HG03280 (cell line): ENCODE results near the gene NLGN1.

ENCODE experiments used
- ATAC-seq: cut with Tn5 transposase; IDR thresholded peaks from one replicate; pipeline ENCODE4 v1.9.1; 2021; ENCODE audit warnings: mild to moderate bottlenecking, moderate library complexity; ENCODE audit not compliant: unreplicated experiment

Gene NLGN1

DNA sequence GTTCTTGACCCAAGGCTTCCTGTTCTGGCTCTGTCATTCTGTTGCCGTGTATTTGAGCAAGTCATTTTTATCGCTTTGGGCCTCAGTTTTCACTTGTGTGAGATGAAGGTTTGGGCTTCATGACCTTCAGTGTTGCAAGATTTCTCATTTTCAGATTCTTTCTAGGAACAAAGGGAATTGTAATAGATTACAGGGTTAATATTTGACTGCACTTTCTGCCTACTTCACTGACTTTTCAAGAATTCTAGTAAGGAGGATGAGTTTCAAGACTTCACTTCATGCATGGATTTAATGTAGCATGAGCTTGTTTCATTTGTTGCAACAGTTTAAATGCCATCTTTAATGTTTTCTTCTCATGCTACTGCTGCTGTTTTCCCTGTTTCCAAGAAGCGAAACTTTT lies 226.5 kb downstream of the NLGN1 start:
- ATAC-seq, result no peak

- no peak for ATAC-seq
Observed at GRCh38 chr3:173630849-173631248, 233.3 kb downstream of the NLGN1 start.

DNA sequence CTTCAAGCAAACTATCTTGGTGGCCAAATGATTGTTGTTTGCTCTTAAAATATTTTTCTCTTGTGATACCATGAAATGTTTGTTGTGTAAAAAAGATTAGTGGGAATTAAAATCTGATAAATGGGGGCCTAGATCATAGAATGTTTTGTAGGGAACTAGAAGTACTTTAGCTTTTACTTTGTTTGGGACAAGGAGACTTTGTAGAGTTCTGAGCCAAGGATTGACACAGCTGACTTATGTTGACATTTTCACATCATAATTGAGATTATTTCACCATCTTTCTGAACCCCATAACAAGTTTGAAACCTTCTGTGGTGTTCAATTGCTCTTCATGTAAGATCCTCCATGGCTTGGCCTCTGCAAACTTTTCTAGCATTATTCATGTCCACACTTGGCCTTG lies 235.4 kb downstream of the NLGN1 start:
- ATAC-seq, result no peak

DNA sequence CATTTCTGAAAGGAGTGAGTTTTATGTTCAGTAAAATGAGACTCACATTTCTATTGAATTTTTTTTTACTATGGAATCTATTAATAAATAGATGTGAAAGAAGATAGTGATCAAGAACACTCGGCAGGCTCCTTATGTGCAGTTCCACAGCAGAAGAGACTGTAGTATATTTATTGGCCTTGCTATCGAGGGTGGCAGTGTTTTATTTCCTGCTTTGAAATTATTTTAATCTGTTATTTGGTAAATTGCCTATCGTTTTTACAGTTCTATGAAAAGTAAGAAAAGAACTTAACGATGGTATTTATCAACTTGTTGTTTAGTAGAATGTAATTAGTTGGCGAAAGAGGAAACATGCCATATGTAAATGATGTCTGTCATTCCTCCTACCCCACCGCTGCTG lies 238.3 kb downstream of the NLGN1 start:
- ATAC-seq, result no peak

DNA sequence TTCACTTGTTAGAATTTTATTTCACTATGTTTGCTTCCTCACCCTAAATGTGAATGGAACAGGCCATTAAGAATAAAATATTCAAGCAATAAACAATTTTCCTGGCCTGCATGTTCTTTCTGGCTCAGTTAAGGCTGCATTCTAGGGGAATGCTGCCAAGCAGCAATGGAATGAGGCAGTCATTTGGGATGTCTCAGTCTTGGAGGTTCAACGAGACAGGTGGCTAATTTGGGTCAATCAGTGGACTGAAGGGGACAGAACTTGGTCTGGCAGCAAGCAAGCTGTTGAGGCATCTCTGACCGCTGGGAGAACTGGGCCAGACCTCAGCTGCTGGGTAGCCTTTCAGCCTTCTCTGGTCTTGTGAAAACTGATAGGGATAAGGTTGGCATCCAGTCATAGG lies 241.6 kb downstream of the NLGN1 start:
- no peak for ATAC-seq

DNA sequence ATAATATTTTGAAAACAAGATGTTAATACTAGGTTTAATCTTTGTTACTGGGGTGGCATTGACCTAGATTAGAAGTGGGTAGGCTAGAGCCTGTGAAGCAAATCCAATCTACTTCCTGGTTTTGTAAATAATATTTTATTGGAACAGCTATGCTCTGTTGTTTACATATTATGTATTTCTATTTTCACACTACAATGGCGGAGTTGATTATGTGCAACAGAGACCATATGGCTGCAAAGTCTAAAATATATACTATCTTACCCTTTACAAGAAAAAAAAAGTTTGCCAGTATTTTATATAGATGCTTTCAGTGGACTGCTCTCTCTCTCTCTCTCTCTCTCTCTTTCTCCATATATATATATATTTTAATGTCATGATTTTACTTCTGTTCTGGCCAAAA lies 244.2 kb downstream of the NLGN1 start:
- ATAC-seq, result no peak

- ATAC-seq, result no peak
Observed at GRCh38 chr3:173644086-173645082, 246.8 kb downstream of the NLGN1 start.

GRCh38 chr3:173650596-173650995 lies 253.1 kb downstream of the NLGN1 start:
- no peak for ATAC-seq

DNA sequence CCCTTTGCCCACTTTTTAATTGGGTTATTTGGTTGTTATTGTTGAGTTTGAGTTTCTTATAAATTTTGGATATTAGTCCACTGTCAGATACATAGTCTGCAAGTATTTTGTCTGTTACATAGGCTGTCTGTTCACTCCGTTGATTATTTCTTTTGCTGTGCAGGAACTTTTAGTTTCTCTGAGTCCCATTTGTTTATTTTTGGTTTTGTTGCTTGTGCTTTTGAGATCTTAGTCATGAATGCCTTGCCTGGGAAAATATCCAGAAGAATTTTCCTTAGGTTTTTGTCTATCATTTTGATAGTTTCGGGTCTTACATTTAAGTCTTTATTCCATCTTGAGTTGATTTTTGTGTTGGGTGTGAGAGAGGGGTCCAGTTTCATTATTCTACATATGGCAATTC lies 254.5 kb downstream of the NLGN1 start:
- ATAC-seq, result no peak

DNA sequence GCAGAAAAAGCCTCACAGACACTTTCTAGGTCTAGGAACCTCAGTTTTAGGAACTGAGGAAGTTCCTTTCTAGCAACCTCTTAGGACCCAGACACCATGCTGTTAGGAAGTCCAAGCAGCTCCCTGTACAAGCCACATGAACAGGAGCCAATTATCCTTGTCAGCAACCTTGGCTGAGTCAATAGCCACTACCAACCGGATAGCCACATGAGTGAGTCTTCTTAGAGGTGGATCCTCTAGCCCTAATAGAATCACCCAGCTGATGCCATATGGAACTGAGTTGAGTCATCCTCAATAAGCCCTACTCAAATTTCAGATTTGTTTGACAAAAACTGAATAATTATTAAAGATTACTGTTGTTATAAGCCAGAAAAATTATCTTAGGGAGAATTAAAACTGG lies 256.2 kb downstream of the NLGN1 start:
- no peak for ATAC-seq

- ATAC-seq, result no peak
Observed at GRCh38 chr3:173659972-173660371, 262.4 kb downstream of the NLGN1 start.

GRCh38 chr3:173660645-173661299 lies 263.2 kb downstream of the NLGN1 start:
- ATAC-seq, result no peak

- no peak for ATAC-seq
Observed at GRCh38 chr3:173663696-173664111, 266.2 kb downstream of the NLGN1 start.

- ATAC-seq, result no peak
Observed at GRCh38 chr3:173676094-173676493, 278.6 kb downstream of the NLGN1 start.

GRCh38 chr3:173681188-173681678 lies 283.7 kb downstream of the NLGN1 start:
- no peak for ATAC-seq

- ATAC-seq, result no peak
Observed at GRCh38 chr3:173685456-173685855, 287.9 kb downstream of the NLGN1 start.

DNA sequence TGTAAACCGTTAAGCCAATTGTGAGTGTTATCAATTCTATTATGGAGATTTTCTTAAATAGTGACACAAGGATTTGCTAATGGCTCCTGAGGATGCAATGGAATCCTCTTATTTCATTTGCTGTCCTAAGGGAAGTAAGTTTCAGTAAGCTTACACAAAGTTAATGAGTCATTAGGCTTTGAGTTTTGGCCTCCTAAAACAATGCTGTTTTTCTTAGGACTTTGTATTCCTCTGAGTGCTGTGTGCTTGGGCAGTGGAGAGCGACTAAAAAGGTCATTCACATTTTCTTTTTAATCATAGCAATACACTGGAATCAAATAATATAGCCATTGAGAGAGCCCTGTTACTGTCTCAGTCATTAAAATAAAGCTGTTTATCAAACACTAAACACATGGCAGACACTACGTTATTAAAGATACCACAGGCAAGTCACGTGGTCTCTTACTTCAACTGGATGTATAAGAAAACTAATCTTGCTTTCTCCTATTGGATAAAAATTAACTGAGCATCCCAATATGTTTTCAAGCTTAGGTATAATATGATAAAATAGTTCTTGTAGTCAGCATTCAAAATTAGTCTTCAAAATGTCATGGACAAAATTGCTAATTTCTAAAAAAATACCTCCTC lies 290.8 kb downstream of the NLGN1 start:
- ATAC-seq, result no peak

DNA sequence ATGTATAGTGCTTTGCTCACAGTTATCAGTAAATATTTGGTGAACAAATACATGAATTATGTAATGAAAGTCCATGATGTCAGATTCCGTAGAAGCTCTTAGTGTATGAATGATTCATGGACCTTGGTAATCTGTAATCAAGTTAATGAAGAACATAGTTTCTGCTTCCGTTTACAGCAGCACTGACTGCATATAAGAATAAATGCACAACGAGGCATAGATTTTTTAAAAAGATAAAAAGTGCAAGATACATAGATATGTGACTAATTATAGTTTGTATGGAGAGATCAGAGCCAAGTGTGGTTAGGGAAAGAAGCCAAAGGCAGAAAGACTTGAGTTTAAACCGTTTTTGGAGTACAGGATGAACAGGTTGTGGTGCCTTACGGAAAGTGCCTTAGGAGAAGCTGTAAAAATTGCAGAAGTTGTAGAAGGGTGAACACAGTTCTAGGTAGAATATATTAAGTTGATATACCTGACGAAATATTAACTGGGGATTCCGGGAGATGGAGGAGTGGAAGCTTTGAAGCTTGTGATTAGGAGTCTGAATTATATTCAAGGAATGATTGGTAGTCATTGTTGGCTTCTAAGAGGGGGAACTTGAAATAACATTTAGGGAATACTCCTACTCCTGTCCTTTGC lies 293.1 kb downstream of the NLGN1 start:
- ATAC-seq, result no peak

- no peak for ATAC-seq
Observed at GRCh38 chr3:173699353-173699752, 301.8 kb downstream of the NLGN1 start.

GRCh38 chr3:173700336-173700735 lies 302.8 kb downstream of the NLGN1 start:
- ATAC-seq, result no peak

DNA sequence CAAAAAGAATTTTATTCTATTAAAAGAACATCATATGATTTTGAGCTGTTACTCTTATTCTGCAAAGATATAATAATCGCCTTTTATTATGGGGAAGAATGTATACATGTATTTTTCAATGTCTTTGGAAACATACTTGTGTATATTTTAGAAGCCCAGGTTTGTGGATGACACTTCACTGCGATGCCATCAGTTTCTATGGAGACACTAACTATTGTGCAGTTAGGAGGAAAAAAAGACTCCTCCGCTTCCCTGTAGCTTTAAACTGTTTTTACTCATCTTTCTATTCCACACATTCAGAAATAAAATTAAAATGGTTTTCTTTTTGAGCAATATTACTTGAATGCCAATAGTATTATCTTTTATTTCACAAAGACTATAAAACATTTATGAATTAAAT lies 305.0 kb downstream of the NLGN1 start:
- ATAC-seq, result no peak
